ENCODE data around the gene ATP6AP1.

- TF ChIP-seq POLR2A (IDR thresholded peaks at IDR 0.05) (no peak), CTCF (IDR thresholded peaks at IDR 0.05) (no peak), POLR2AphosphoS5 (IDR thresholded peaks at IDR 0.05; ENCODE audit: insufficient read depth in 1 of 2, low read depth in 1 of 2) (no peak)
Measured at GRCh38 chrX:154426916-154427770, 1.3 kb upstream of the ATP6AP1 start.
